ENCODE measurements around the gene RPL39. TPM values are rescaled to one million over a fixed set of nuclear protein-coding genes. Genes with fewer than 3 reads are reported as not detected.
A peak's percentile ranks its signal among the peaks of the same experiment; 100 is the strongest.

RPL39 gene
- total and polyA plus RNA-seq, 7 donors: 1,072 to 6,099 (median 1,581) TPM

GRCh38 chrX:119758731-119759247 lies 32.6 kb downstream of the RPL39 start:
- H3K4me1 ChIP-seq: no peaks in the 10 kb centered on the region

GRCh38 chrX:119757979-119758730 lies 33.3 kb downstream of the RPL39 start, which contains the start of gene SOWAHD:
TSS of gene SOWAHD (plus strand) at chrX:119758588. CDS start at chrX:119758668, 80 bp downstream.
- Histone ChIP-seq H3K4me3 (peak within 1 kb of the TSS; percentile 61), H3K27me3 (ENCODE audit: insufficient read depth in 3 of 3, low read length in 2 of 3) (peaks cover 0 to 26% (median 7%) of the 10 kb centered on the region in 3 donors), H3K4me1 (no peaks in the 10 kb centered on the region), H3K27ac (no peak within 1 kb of the TSS), H3K9me3 (no peaks in the 10 kb centered on the region), H3K36me3 (ENCODE audit: insufficient read depth in 1 of 2, low read depth in 1 of 2) (no peaks in the 10 kb centered on the region)
- WGBS, 3 donors: 1 to 30% (median 1%) methylated on average over 22 to 52 of the region's 59 CpGs
- peak; percentile 15 to 58 (median 26) for ATAC-seq
- TF ChIP-seq CTCF (IDR thresholded peaks at IDR 0.05): no peak
- peak; percentile 34 to 57 for DNase-seq
- intact Hi-C loops (cut with DNase I): loop anchor here in 1 of 2 donors (10.0 kb wide), 1 partner anchor 243 kb away; no protein-coding TSS in a partner anchor

More at GRCh38 chrX:119758731-119759247, 32.6 kb downstream of the RPL39 start:
- H3K36me3 ChIP-seq (ENCODE audit: insufficient read depth in 1 of 2, low read depth in 1 of 2): no peaks in the 10 kb centered on the region
- 0 to 19% (median 1%) methylated on average over 6 to 51 of the region's 54 CpGs for WGBS, 3 donors
- no peaks in the 10 kb centered on the region for H3K9me3 ChIP-seq
- peaks cover 0 to 26% (median 7%) of the 10 kb centered on the region in 3 donors for H3K27me3 ChIP-seq (ENCODE audit: insufficient read depth in 3 of 3, low read length in 2 of 3)
- intact Hi-C loops (cut with DNase I): loop anchor here in 1 of 2 donors (10.0 kb wide), 1 partner anchor 244 kb away; no protein-coding TSS in a partner anchor
- DNase-seq: peak; percentile 17 to 58
- peak overlapping the region; percentile 61 for H3K4me3 ChIP-seq
- no peak overlapping the region for H3K27ac ChIP-seq
- peak; percentile 19 to 56 (median 38) for ATAC-seq
- no peak for TF ChIP-seq CTCF (IDR thresholded peaks at IDR 0.05)

- H3K27me3 ChIP-seq (ENCODE audit: insufficient read depth in 3 of 3, low read length in 2 of 3): peaks cover 0 to 26% (median 7%) of the 10 kb centered on the region in 3 donors
- no peak for TF ChIP-seq CTCF (IDR thresholded peaks at IDR 0.05)
- intact Hi-C loops (cut with DNase I): loop anchor here in 1 of 2 donors (10.0 kb wide), 1 partner anchor 243 kb away; no protein-coding TSS in a partner anchor
- WGBS, 3 donors: 61 to 72% (median 68%) methylated on average over 11 to 12 of the region's 12 CpGs
- H3K27ac ChIP-seq: no peak overlapping the region
- H3K4me3 ChIP-seq: peak overlapping the region; percentile 61
- H3K36me3 ChIP-seq (ENCODE audit: insufficient read depth in 1 of 2, low read depth in 1 of 2): no peaks in the 10 kb centered on the region
- no peaks in the 10 kb centered on the region for H3K9me3 ChIP-seq
- no peak for ATAC-seq
- DNase-seq: no peak
- H3K4me1 ChIP-seq: no peaks in the 10 kb centered on the region
These were observed 33.8 kb downstream of the RPL39 start for GRCh38 chrX:119757646-119757978.

- Histone ChIP-seq H3K4me1 (no peaks in the 10 kb centered on the region), H3K4me3 (no peak overlapping the region), H3K27me3 (ENCODE audit: insufficient read depth in 3 of 3, low read length in 2 of 3) (peaks cover 0 to 26% (median 7%) of the 10 kb centered on the region in 3 donors), H3K9me3 (no peaks in the 10 kb centered on the region), H3K36me3 (ENCODE audit: insufficient read depth in 1 of 2, low read depth in 1 of 2) (no peaks in the 10 kb centered on the region), H3K27ac (no peak overlapping the region)
- DNase-seq: no peak
- ATAC-seq: no peak
- intact Hi-C loops (cut with DNase I): loop anchor here in 1 of 2 donors (10.0 kb wide), 1 partner anchor 242 kb away; no protein-coding TSS in a partner anchor
- 74 to 90% (median 90%) methylated on average over 10 of the region's 10 CpGs for WGBS, 3 donors
- no peak for TF ChIP-seq CTCF (IDR thresholded peaks at IDR 0.05)
These were observed 34.3 kb downstream of the RPL39 start for GRCh38 chrX:119756926-119757635.

Measured in psoas muscle (tissue), 8 donors.